Measurements from ENCODE around the gene CYTH3.

Gene CYTH3

DNA sequence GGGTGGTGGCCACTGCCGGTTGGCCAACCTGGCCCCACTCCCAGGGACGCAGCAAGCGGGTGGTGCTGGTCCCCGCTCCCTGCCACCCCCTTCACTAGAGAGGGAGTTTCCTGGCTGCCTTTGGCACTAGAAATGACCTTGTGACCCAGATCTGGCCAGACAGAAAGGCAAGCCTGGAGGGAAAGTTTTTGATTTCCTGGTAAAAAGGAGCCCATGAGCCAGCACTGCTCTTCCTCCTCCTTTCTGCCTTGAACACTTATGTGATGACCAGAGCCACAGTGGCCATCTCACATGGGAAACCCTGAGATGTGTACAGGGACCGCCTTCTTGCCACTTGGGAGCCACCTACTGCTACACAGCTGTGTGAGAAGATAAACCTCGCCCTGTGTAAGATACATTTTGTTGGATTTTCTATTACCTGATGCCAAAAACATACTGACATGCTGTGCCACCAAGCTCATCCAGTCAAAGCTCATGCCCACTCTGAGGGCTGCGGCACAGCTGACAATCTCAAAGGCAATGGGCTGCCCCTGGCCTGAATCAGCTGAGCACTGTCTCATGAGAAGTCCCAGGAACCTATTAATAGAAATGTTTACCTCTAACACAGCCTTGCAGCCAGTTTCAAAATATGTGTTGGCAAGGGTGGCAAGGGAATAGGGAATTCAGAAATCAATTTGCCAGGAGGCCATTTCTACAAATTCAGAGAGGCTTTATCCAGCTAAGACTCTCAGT is 94.0 kb downstream of the CYTH3 start:
- no peak for DNase-seq
- TF ChIP-seq, protein P1, sequence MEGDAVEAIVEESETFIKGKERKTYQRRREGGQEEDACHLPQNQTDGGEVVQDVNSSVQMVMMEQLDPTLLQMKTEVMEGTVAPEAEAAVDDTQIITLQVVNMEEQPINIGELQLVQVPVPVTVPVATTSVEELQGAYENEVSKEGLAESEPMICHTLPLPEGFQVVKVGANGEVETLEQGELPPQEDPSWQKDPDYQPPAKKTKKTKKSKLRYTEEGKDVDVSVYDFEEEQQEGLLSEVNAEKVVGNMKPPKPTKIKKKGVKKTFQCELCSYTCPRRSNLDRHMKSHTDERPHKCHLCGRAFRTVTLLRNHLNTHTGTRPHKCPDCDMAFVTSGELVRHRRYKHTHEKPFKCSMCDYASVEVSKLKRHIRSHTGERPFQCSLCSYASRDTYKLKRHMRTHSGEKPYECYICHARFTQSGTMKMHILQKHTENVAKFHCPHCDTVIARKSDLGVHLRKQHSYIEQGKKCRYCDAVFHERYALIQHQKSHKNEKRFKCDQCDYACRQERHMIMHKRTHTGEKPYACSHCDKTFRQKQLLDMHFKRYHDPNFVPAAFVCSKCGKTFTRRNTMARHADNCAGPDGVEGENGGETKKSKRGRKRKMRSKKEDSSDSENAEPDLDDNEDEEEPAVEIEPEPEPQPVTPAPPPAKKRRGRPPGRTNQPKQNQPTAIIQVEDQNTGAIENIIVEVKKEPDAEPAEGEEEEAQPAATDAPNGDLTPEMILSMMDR (IDR thresholded peaks at IDR 0.05) = no peak
- Mint-ChIP-seq H3K27ac (peak overlapping the region; percentile 55), H3K27me3 (ENCODE audit: low read depth, poor library complexity) (no peaks in the 10 kb centered on the region), H3K4me1 (peaks cover 49% of the 10 kb centered on the region), H3K9me3 (no peaks in the 10 kb centered on the region), H3K36me3 (ENCODE audit: low read depth) (peaks cover 21% of the 10 kb centered on the region), H3K4me3 (no peak overlapping the region)

DNA sequence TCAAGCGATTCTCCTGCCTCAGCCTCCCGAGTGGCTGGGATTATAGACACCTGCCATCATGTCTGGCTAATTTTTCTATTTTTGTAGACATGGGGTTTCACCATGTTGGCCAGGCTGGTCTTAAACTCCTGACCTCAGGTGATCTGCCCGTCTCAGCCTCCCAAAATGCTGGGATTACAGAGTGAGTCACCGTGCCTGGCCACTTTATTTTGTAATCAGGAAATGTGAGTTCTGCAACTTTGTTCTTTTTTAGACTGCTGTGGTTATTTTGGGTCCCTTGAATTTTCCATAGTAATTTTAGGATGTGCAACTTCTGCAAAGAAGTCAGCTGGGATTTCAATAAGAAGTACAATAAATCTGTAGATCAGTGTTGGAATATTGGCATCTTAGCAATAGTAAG is 96.8 kb downstream of the CYTH3 start:
- Mint-ChIP-seq H3K27ac (no peak overlapping the region), H3K4me3 (no peak overlapping the region), H3K27me3 (ENCODE audit: low read depth, poor library complexity) (no peaks in the 10 kb centered on the region), H3K9me3 (no peaks in the 10 kb centered on the region), H3K36me3 (ENCODE audit: low read depth) (peaks cover 27% of the 10 kb centered on the region), H3K4me1 (peaks cover 49% of the 10 kb centered on the region)
- DNase-seq = no peak
- TF ChIP-seq, protein P1 (IDR thresholded peaks at IDR 0.05) = no peak

DNA sequence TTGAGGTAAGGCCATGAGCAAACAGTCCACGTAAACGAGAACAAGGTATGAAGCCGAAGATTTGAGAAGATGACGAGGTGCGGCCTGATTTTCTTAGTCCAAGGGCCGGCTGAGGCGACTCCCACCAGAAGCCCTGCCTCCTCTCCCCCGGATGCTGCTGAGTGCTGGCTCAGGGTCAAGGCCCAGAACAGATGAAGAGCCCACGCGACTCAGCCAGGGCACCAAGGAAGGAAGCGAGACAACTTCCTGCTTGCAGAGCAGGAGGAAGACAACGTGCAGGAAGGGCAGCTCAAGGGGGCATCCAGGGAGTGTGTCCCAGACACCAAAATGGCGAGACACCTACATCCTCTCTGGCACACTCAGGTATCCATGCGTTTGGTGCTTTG is 99.5 kb downstream of the CYTH3 start:
- peaks cover 32% of the 10 kb centered on the region for H3K36me3 Mint-ChIP-seq (ENCODE audit: low read depth)
- peak overlapping the region; percentile 8 for H3K27ac Mint-ChIP-seq
- H3K4me3 Mint-ChIP-seq = no peak overlapping the region

DNA sequence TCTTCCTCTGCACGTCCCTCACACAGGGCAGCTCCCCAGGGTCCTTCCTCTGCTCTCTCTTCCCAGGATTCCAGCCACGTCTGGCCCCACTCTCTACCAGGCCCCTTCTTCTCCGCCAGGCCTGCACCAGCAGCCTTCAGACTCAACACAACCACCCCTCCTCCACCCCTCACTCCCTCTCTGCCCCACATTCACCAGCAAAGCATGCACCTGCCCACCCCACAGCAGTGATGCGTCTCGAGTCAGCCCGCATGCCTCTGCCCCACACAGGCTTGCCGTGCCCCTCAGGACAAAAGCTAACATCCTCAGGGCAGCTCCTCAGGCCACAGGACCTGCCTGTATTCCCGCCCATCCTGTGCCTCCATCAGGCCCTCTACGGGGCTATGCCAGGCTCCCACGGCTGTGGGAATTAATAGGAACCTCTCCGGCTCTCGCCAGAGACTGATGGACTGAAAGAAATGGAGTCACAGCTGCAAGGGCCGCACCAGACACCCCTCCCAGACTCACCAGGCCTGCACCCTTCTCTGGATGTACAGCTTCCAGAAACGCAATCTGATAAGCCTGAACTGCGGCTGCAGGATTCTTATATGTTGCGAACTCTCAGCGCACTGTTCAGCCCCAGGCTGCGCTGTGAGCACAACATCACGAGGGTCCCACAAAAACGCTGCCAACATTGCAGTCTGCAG is 100.1 kb downstream of the CYTH3 start:
- peak overlapping the region; percentile 25 for H3K4me3 Mint-ChIP-seq
- H3K9me3 Mint-ChIP-seq = no peaks in the 10 kb centered on the region

More for the DNA sequence above, 99.5 kb downstream of the CYTH3 start:
- Mint-ChIP-seq H3K9me3 (no peaks in the 10 kb centered on the region), H3K4me1 (peaks cover 54% of the 10 kb centered on the region), H3K27me3 (ENCODE audit: low read depth, poor library complexity) (no peaks in the 10 kb centered on the region)
- TF ChIP-seq, protein P1 (IDR thresholded peaks at IDR 0.05) = no peak
- no peak for DNase-seq

DNA sequence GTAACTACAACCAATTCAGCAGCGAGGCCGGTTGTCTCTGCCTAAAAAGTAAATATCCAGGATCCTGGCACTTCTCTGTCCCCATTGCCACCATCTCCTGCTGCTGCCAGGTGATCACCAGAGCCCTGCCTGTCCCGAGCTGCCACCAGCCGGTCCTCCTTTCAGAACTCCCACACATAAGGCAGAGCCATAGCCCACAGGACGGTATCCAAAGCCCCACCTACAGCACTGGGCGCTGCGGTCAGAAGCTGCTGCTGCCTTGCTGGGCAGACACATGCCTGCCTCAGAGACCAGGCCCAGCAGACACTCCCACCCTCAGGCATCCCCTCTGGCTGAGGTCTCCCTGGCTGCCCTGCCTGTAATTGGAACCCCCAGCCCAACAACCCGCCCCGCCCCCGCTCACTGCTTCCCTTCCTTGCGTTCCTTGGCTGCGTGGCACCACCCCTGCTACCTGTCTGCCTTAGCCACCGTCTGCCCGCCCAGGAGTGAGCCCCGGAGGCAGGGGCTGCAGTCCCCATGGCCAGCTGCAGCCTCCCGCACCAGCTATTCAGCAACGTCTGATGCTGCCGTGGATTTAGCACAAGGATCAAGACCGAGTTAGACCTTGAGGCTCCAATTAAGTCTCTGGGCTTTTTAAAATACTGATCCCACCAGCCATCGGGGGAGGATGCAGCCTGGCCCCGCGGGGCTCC is 100.7 kb downstream of the CYTH3 start:
- no peaks in the 10 kb centered on the region for H3K9me3 Mint-ChIP-seq
- peak overlapping the region; percentile 32 for H3K4me3 Mint-ChIP-seq
- H3K4me1 Mint-ChIP-seq = peaks cover 65% of the 10 kb centered on the region
- H3K27me3 Mint-ChIP-seq (ENCODE audit: low read depth, poor library complexity) = no peaks in the 10 kb centered on the region
- peak; percentile 78 for DNase-seq
- peak overlapping the region; percentile 95 for H3K27ac Mint-ChIP-seq
- TF ChIP-seq, protein P1 (IDR thresholded peaks at IDR 0.05) = no peak
- H3K36me3 Mint-ChIP-seq (ENCODE audit: low read depth) = peaks cover 27% of the 10 kb centered on the region

More for the DNA sequence above, 100.1 kb downstream of the CYTH3 start:
- no peak for DNase-seq
- TF ChIP-seq, protein P1 (IDR thresholded peaks at IDR 0.05) = no peak
- Mint-ChIP-seq H3K27me3 (ENCODE audit: low read depth, poor library complexity) (no peaks in the 10 kb centered on the region), H3K36me3 (ENCODE audit: low read depth) (peaks cover 32% of the 10 kb centered on the region), H3K27ac (peak overlapping the region; percentile 95), H3K4me1 (peaks cover 58% of the 10 kb centered on the region)

All from nephron progenitor cell (in vitro differentiated cells).